Progenitor cell of endocrine pancreas (in vitro differentiated cells): ENCODE data around the gene PRTN3. TPM values are rescaled to one million over a fixed set of nuclear protein-coding genes. Genes with fewer than 3 reads are reported as not detected.

Experiments used
- DNase-seq: peaks from one replicate; pipeline ENCODE4 v3.0.0; 2021; ENCODE audit warnings: low spot score; ENCODE audit not compliant: unreplicated experiment
- H3K27ac Mint-ChIP-seq: 2 replicates; pipeline ENCODE4 v1.8.0; 2021; ENCODE audit warnings: mild to moderate bottlenecking, moderate library complexity, mixed read lengths
- H3K27me3 Mint-ChIP-seq: 2 replicates; pipeline ENCODE4 v1.8.0; 2021; ENCODE audit warnings: mixed read lengths
- H3K36me3 Mint-ChIP-seq: 2 replicates; pipeline ENCODE4 v1.8.0; 2022; ENCODE audit warnings: mixed read lengths; ENCODE audit not compliant: insufficient read depth
- H3K4me1 Mint-ChIP-seq: 2 replicates; pipeline ENCODE4 v1.8.0; 2021; ENCODE audit warnings: low read depth, mixed read lengths
- H3K4me3 Mint-ChIP-seq: 2 replicates; pipeline ENCODE4 v1.8.0; 2021; ENCODE audit warnings: low read depth, mild to moderate bottlenecking, moderate library complexity, mixed read lengths
- H3K9me3 Mint-ChIP-seq: 2 replicates; pipeline ENCODE4 v1.8.0; 2021; ENCODE audit warnings: low read depth, mixed read lengths
- total RNA-seq: library from RNA; stranded (reverse); gene quantifications from 2 replicates; pipeline ENCODE4 v1.2.1, GENCODE V29; 2021
- TF ChIP-seq, protein P1 (sequence below): fragments of 200-600 bp; sonication (generic); IDR thresholded peaks from one replicate; pipeline ENCODE4 v1.5.0; 2021; ENCODE audit warnings: antibody characterized with exemption, mild to moderate bottlenecking; ENCODE audit not compliant: unreplicated experiment

The PRTN3 gene
- total RNA-seq, 1 donor from 2014 or later, result not detected

DNA sequence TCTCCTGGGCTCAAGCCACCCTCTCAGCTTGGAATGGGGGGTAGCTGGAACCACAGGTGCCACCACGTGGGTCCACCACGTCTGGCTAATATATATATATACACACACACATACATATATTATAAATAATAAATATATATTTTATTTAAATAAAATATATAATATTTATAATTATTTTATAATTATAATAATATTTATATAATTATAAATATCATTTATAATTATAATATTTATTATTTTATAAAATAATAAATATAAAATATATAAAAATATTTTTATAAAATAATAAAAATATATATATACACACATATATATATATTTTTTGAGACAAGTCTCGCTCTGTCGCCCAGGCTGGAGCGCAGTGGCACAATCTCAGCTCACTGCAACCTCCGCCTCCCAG lies 13.8 kb downstream of the PRTN3 start:
- TF ChIP-seq, protein P1, sequence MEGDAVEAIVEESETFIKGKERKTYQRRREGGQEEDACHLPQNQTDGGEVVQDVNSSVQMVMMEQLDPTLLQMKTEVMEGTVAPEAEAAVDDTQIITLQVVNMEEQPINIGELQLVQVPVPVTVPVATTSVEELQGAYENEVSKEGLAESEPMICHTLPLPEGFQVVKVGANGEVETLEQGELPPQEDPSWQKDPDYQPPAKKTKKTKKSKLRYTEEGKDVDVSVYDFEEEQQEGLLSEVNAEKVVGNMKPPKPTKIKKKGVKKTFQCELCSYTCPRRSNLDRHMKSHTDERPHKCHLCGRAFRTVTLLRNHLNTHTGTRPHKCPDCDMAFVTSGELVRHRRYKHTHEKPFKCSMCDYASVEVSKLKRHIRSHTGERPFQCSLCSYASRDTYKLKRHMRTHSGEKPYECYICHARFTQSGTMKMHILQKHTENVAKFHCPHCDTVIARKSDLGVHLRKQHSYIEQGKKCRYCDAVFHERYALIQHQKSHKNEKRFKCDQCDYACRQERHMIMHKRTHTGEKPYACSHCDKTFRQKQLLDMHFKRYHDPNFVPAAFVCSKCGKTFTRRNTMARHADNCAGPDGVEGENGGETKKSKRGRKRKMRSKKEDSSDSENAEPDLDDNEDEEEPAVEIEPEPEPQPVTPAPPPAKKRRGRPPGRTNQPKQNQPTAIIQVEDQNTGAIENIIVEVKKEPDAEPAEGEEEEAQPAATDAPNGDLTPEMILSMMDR, result no peak
- Mint-ChIP-seq H3K9me3 (no peaks in the 10 kb centered on the region), H3K27ac (no peak overlapping the region), H3K4me1 (no peaks in the 10 kb centered on the region), H3K27me3 (peaks cover 6% of the 10 kb centered on the region), H3K4me3 (no peak overlapping the region), H3K36me3 (no peaks in the 10 kb centered on the region)
- DNase-seq, result no peak

DNA sequence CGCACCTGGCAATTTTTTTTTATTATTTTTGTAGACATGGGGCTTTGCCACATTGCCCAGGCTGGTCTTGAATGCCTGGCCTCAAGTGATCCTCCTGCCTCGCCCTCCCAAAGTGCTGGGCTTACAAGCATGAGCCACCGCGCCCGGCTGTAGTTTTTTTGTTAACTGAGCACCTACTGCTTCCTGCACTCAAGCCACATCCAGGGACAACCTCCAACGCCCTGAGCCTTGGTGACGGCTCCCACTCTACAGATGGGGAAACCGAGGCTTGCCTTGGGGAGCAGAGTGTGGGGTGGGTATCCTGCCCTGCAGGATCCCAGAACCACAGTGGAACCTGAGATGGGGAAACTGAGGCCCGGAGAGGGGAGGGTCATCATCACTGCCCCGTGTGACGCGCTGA lies 14.3 kb downstream of the PRTN3 start:
- Mint-ChIP-seq H3K27me3 (peaks cover 11% of the 10 kb centered on the region), H3K9me3 (no peaks in the 10 kb centered on the region), H3K27ac (no peak overlapping the region), H3K36me3 (no peaks in the 10 kb centered on the region), H3K4me3 (no peak overlapping the region), H3K4me1 (no peaks in the 10 kb centered on the region)
- DNase-seq, result no peak
- TF ChIP-seq, protein P1, result no peak

DNA sequence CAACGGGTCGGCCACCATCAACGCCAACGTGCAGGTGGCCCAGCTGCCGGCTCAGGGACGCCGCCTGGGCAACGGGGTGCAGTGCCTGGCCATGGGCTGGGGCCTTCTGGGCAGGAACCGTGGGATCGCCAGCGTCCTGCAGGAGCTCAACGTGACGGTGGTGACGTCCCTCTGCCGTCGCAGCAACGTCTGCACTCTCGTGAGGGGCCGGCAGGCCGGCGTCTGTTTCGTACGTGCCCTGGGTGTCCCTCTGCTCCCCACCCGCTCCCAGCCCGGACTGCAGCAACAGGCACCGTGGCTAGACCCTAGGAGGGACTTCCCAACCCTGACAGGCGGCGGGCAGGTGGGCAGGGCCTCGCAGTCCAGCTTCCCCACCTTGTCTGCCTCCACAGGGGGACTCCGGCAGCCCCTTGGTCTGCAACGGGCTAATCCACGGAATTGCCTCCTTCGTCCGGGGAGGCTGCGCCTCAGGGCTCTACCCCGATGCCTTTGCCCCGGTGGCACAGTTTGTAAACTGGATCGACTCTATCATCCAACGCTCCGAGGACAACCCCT lies 14.8 kb downstream of the PRTN3 start:
- no peaks in the 10 kb centered on the region for H3K9me3 Mint-ChIP-seq
- no peaks in the 10 kb centered on the region for H3K36me3 Mint-ChIP-seq
- H3K4me1 Mint-ChIP-seq, result no peaks in the 10 kb centered on the region
- TF ChIP-seq, protein P1, result no peak
- peaks cover 11% of the 10 kb centered on the region for H3K27me3 Mint-ChIP-seq
- DNase-seq, result no peak
- no peak overlapping the region for H3K4me3 Mint-ChIP-seq
- H3K27ac Mint-ChIP-seq, result no peak overlapping the region

DNA sequence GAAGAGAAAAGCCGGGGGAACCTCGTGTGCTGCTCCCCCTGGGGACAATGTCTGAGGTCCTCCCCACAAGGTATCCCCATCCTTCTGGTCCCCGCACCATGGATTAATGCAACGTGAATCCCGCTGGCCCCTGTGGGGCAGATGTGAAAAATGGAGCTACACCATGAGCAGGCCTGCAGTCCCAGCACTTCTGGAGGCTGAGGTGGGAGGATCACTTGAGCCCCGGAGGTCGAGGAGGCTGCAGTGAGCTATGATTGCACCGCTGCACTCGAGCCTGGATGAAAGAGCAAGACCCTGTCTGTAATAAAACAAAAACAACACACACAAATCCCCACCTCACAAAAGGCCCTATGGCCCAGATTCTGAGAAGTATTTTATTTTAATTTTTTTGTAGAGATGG lies 17.5 kb downstream of the PRTN3 start:
- no peaks in the 10 kb centered on the region for H3K9me3 Mint-ChIP-seq
- H3K4me3 Mint-ChIP-seq, result no peak overlapping the region
- no peak for DNase-seq
- H3K27ac Mint-ChIP-seq, result no peak overlapping the region
- no peaks in the 10 kb centered on the region for H3K4me1 Mint-ChIP-seq
- TF ChIP-seq, protein P1, result no peak
- no peaks in the 10 kb centered on the region for H3K36me3 Mint-ChIP-seq
- H3K27me3 Mint-ChIP-seq, result peaks cover 18% of the 10 kb centered on the region

DNA sequence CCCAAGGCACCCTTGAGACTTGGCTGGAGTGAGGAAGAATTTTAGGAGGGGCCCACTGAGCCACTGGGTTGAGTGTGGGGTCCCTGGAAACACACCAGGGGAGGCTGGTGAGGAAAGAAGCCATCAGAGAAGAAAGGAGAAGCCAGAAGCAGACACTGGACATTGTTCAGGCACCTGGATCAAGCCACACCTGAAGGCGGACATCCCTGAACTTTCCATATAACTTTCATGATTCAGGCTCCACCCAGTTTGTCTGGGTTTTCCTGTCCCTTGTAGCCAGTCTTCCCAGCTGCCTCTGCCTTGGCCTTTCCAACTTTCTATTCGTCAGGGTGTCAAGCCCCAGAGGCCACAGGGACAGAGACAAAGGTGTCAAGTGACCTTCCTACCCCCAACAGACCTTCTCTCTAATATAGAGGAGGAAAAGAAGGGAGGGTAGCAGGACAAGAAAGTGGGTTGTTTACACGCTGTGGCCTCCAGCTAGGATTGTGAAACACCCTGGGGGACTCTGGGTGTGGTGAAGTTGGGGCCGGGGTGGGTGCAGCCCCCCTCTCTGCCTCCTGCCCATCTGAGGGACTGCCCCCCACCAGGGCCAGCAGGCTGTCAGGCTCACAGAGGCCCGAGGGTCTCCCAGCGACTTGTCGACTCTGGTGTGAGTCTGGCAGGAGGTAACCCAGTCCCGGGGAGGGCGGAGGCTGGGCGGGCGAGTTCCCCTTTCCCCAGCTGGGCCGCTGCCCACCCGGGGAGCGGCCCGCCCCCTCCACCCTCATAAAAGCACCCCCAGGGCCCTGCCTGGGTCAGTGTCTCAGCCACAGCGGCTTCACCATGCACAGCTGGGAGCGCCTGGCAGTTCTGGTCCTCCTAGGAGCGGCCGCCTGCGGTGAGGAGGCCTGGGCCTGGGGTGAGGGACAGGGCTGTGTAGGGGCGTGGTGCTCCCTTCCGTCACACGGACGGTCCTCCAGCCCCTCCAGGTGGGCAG lies 18.4 kb downstream of the PRTN3 start, which contains the start of gene CFD:
Gene CFD (plus strand): TSS at position 797 of the 976 bp plus-strand sequence. CDS start 26 bp downstream, at position 823.
- Mint-ChIP-seq H3K36me3 (no peaks in the 10 kb centered on the region), H3K9me3 (no peaks in the 10 kb centered on the region), H3K27ac (no peak within 1 kb of the TSS), H3K27me3 (peaks cover 22% of the 10 kb centered on the region), H3K4me3 (peak within 1 kb of the TSS; percentile 26), H3K4me1 (no peaks in the 10 kb centered on the region)
- no peak for DNase-seq
- TF ChIP-seq, protein P1, result no peak
